Cardiac septum (tissue), 1 donor: Measurements from ENCODE around the gene NRCAM. TPM values are rescaled to one million over a fixed set of nuclear protein-coding genes. Genes with fewer than 3 reads are reported as not detected.
"Not testable (repeated sequence)": the region's sequence is repeated elsewhere in the genome, so short reads cannot be mapped to it uniquely, and the experiment has no call there.

Experiments used
- DNase-seq: peaks from one replicate; pipeline ENCODE4 v3.0.0-alpha.2; 2020; ENCODE audit warnings: low spot score
- intact Hi-C: fragments of 100-400 bp; cut with DNase I; formaldehyde crosslinking; loops from one replicate; pipeline ENCODE4 v1.14.0; 2022
- long read RNA-seq: library from polyadenylated mRNA; unstranded; transcript quantifications from one replicate; pipeline ENCODE4 v2.0.0, GENCODE V29; 2021
- total RNA-seq: library from RNA; stranded (reverse); fragmentation: NEBNext Ultra II Directional; extraction: Animal tissue kit (Norgen Biotek cat#: 25700); gene quantifications from one replicate; pipeline ENCODE4 v1.2.1, GENCODE V29; 2021
- donor health status: DM: no; HTN: no; CAD: no.

NRCAM gene
- 0.57 TPM for total RNA-seq
- long read RNA-seq: 0 reads

DNA sequence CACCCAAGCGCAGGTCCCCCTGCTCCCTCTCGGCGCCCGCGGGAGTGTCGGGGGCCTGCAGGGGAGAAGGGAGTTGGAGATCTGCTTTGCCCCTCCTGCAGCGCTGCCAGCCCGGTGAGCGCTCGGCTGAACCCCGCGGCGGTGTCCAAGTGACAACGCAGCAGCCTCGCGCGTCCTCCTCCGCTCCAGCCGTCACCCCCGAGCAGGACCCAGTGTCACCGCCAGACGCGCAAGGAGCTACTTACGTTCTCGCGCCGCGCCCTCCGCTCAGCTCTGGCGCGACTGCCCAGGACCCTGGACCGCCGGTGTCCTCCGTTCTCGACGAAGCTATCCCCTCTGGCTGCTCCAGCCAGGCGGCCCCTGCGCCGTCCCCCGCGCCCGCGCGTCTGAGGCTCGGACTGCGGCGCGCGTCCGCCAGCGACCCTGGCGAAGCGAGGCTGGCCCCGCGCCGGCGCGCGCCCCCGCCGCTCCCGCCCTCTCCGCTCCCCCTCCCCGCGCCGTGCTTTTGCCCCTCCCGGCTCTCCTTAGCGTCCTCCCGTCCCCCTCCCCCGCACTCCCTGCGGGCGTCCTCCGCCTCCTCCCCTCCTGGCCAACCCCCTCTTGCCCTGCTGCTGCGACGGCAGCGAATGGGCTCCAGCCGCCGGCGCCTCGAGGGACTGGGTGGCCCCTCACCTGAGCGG, at the start of gene NRCAM:
NRCAM (minus strand) TSS at position 439 of the 680 bp plus-strand sequence. CDS start 216,372 bp downstream, outside the sequence.
- intact Hi-C loops: no loop called here
- no peak for DNase-seq

DNA sequence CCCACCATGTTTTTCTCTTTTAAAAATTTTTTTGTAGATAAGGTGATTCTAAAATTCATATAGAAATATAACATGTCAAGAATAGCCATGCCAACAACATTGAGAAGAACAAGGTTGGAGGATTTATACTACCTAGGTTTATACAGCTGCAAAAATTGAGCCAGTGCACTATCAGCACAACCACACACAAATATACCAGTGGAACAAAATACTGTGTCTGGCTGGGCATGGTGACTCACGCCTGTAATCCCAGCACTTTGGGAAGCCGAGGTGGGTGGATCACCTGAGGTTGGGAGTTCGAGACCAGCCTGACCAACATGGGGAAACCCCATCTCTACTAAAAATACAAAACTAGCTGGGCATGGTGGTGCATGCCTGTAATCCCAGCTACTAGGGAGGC, 48.3 kb upstream of the NRCAM start:
- DNase-seq, intact Hi-C loops: not testable (repeated sequence)

DNA sequence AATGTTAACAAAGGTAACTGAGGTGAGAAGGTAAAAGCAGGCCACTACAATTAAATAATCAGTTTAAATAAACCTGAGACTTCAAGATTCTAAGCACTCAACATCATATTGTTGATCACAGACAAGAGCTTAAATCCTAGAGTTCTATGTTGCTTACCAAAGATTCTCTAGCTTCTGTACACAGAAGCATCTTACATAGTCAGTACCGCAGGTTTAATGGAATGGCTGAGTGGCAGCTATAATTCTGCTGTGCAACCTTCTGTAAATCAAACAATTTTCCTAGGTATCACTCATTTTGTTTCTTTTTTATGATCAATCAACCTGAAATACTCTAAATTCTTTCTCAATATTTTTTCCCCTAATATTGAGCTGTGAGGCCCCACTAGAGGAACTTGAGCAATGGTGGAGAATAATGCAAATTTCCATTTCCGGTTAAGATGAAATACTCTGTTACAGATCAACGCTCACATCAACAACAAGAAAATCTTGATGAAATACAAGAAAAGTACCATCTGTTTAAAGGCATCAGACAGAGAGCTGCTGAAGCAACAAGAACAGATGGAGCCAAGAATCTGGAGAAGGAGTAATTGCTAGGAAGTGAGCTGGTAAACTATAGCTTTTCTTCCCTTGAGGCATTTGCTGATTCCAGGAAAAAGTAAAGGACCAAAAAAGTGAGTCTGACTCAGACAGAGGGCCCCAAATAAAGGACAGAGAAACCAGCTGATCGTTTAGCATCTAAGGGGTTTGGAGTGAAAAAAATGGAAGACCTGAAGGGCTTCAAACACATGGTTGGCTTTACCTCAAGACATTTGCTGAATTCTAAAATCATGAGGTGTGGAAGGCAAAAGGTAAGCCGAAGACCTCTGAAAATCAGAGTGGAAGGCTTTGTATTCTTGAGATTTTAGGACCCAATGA, 47.1 kb upstream of the NRCAM start:
- intact Hi-C loops: no loop called here
- DNase-seq: no peak

DNA sequence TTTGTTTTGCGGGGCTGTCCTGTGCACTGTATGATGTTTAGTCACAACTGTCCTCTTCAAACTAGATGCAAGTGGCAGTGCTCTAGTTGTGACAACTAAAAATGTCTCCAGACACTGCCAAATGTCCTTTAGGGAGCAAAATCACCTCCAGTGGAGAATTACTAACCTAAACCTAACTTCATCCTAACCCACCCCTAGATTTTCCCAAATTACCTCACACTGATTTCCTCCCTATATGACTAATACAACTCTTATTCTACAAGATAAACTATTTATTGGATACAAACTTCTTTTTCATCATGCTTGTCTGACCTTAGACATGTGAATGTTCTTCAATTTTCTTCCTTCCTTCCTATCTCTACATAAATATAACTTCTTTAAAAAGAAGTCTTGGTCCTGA, 43.3 kb upstream of the NRCAM start:
- intact Hi-C loops: loop anchor here (5.0 kb wide), 1 partner anchor 322 kb away; no protein-coding TSS in a partner anchor
- no peak for DNase-seq

DNA sequence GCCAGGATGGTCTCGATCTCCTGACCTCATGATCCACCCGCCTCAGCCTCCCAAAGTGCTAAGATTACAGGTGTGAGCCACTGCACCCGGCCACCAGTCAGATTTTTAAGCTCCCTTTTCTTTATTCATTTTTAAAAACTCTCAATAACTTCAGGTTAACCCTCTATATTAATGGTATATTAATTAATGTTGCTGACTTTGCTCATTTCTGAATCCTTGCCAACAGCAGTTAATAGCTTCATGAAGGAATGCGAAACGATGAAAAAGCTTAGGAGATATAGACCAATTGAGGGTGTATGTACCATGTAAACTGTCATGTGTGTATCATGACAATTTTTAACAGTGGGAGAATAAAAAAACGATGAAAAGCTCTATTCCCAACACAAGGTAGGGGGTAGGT, 42.2 kb upstream of the NRCAM start:
- intact Hi-C loops: loop anchor here (5.0 kb wide), 1 partner anchor 321 kb away; no protein-coding TSS in a partner anchor
- DNase-seq: no peak

DNA sequence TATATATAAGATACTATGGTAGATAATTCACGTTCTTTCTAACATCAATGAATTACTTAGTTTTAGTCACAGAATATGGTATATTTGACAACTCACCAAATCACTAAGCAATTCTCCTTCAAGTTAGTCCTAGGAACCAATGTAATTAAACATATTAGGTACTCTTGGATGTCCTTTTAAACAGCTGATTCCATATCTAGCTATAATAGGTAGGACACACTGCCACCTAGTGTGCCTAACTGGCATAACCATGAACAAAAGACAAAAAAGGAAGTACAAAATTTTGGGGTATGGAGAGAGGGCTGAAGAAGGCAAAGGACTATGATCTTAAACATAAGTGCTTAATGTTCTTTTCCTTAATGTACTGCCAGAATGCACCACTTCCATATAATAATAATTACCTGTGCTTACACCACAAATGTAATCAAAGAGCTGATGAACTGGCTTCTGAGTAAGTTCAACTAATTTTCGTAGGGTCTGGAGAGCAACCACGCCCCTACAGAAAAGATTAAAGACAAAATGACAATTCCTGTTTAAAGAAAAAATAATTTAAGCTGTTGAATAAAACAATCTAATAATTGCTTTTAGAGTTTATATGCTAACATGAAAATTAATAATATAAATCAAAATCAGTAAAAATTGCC, 41.0 kb upstream of the NRCAM start:
- DNase-seq: no peak
- intact Hi-C loops: loop anchor here (5.0 kb wide), 1 partner anchor 320 kb away; no protein-coding TSS in a partner anchor

DNA sequence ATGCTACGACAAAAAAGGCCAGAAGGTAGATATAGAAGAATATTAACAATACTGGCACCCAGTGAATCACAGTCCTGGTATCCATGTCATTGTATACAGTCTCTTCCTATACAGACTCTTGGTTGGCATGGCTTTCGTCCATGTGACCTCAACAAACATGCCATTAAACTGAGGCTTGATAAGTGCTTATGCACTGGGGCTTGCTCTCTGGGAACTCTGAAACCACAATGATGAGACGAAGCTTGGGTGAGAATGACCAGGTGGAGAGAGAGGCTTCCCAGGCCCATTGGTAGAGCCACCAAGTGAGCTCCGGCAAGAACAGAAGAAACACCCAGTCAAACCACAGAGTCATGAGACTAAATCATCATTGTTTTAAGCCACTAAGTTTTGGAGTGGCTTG, 36.5 kb upstream of the NRCAM start:
- intact Hi-C loops: no loop called here
- no peak for DNase-seq

DNA sequence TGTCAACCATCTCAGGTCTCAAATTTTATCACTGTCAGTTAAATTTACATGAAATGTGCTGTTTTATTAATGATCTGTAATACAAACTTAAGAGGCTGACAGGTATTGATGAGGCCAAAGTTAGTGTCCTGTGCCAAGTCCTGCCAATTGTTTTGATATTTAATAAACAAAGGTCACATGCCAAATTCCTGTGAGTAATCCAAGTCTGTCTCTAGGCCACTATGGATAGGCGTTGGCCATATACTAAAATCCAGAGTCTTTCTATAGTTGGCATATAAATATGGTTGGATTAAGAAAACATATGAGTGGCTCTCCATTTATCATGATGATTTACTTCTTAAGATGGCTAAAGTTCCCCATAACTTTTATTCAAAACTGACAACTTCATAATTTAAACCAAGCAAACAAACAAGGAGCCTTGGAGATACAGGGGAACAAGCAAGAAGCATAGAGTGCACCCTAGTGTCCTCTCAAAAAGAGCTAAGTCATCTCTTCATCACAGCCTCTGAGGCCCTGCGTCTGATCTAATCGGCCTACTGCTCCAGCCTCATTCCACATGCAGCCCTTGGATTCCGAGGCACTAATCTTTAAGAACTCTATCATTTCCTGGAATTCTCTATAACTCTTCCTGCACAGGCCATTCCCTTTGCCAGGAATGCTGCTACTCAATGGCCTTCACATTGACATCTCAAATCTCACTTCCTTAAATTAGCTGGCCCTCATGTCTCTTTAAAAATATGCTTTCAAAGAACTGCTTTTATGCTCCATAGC, 32.7 kb upstream of the NRCAM start:
- intact Hi-C loops: no loop called here
- DNase-seq: no peak

DNA sequence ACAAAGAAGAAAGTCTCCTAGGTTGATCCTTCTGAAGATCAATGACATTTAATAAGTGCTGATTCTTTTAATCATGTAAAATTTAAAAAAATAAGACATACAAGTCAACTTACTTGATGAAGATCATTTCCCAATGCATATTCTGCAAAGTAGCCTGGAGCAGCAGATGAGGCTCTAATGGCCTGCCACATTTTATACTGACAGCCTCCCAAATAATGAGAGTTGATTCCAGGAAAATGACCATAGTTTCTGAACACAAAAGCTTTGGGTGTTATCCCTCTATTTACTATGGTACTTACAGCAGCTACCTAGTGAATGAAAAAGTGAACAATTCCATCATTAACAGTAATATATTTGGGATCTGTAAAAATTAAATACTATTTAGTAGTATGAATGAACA, 31.4 kb upstream of the NRCAM start:
- no peak for DNase-seq
- intact Hi-C loops: no loop called here

DNA sequence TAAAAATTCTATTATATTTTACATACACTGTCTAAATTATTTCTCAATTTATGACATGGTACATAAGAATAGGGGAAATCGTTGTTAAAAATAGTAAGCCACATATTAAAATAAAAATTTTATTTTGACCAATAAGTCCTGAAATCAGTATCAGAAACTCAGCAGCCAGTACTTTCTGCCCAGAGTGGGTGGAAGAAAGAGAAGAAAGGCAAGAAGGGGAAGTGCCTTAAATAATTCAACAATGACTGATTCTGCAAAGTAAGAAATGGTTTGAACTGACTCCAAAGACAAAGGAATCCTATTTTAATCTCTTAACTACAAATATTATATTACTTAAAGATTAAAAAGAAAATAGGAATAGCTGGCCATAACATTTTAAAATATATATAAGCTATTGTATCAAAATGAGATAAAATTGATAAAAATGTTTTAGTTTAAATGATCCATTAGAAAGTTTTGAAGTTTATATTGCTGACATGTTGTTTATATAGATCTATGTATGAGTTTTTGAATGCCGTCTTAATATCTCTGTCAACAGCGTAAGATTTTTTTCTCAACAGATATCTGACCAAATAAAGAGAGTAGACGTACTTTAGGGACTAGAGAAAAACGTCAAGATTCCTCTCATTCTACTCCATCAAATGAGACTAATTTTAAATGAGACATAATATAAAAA, 30.2 kb upstream of the NRCAM start:
- DNase-seq: no peak
- intact Hi-C loops: no loop called here

DNA sequence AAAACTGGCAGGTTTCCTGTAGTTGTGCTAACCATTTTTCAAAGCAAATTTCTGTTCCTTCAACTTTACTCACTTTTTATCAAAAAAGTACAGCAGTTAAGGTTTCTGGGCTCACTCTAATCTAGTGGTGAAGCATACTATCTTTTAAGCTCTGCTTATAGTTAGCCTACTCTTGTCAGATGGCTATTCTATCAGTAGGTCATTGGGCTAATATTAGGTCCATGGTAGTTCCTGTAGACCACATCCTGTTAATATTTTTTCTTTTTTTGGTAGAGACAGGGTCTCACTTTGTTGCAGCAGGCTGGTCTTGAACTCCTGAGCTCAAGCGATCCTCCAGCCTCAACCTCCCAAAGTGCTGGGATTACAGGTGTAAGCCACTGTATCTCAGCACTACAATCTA, 27.9 kb upstream of the NRCAM start:
- intact Hi-C loops: no loop called here
- no peak for DNase-seq

DNA sequence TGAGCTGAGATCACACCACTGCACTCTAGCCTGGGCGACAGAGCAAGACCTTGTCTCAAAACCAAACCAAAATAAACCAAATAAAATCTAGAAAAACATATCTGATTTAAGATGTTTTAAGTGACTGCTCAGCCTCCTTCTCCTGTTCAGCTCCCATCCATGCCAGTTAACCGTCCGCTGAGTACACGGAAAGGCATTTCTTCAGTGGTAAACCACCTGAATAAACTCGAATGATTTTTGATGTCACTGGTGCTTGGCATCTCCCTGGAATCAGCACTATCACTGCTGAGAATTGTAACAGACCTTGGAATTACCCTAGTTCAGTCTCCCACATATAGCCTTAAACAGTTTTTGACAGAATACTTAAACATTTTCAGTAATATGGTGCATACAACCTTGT, 24.1 kb upstream of the NRCAM start:
- intact Hi-C loops: no loop called here

DNA sequence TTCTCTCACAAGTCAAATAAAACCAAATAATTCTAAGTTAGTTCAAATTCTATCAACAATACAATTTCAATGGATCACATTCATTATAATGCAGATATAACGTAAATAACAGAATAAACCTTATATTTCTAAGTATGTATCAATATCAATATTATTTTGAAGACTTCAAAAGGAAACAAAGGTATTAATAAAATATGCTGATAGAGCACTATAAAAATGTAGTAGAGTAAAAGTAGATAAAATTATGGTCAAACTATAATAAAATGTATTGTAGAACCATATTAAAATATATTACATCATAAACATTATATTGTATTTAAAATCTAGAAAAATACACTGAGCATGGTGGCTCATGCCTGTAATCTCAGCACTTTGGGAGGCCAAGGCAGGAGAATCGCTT, 23.5 kb upstream of the NRCAM start:
- intact Hi-C loops: no loop called here
- no peak for DNase-seq

More for the DNA sequence above, 24.1 kb upstream of the NRCAM start:
- DNase-seq: no peak

DNA sequence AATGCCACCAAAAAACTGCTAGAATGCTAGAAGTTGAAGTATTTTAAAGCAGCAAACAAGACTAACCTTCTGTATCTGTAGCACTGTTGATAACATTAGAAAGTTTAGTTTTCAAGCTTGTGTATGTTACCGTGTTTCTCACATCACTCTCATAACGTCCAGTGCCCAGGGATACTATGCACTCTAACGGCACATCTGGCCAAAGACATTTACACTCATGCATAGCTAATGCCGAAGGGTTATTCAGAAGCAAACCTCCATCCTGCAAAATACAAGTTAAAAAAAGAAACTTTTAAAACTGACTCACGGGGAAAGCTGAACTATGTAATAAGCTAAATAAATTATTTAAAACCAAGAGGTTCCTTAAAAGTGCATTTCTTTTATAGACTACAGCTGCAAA, 22.9 kb upstream of the NRCAM start:
- DNase-seq: no peak

DNA sequence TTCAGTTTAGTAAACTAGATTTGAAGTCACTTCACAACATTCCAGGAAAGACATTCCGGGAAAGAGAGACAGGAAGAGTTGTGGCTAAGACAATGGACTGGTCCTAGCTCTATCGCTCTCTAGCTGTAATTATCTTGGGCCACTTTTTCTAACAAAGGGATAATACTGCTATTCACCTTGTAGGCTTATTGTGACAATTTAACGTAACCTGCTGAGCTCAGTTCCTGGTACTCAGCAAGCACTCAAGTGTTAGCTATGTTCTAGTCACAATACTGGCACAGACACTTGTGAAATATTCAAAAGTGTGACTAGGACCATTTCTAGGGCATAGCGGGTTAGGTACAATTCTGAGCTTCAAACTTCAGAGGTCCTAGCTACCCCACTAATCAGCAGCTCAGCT, 12.0 kb upstream of the NRCAM start:
- no peak for DNase-seq
- intact Hi-C loops: loop anchor here (10.0 kb wide), 1 partner anchor 283 kb away; no protein-coding TSS in a partner anchor

More for the DNA sequence above, 22.9 kb upstream of the NRCAM start:
- intact Hi-C loops: no loop called here

DNA sequence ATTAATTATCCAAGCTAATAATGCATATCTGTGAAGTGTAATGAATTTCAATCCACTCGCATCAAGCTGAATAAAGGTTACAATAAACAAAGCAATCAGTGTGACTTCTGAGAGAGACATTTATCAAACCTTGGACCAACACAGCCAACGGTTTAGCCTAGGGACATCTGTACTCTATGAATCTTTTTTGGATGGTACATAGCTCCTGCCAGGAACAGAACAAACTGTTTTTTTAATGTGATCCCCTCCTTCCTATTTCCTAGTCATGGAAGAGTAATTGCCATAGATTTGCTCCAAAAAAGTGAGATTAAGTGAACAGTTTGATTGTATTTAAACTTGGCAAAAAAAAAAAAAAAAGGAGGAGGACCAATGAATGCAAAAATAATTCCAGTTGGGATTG, 11.2 kb upstream of the NRCAM start:
- intact Hi-C loops: loop anchor here (10.0 kb wide), 1 partner anchor 283 kb away; no protein-coding TSS in a partner anchor
- no peak for DNase-seq

DNA sequence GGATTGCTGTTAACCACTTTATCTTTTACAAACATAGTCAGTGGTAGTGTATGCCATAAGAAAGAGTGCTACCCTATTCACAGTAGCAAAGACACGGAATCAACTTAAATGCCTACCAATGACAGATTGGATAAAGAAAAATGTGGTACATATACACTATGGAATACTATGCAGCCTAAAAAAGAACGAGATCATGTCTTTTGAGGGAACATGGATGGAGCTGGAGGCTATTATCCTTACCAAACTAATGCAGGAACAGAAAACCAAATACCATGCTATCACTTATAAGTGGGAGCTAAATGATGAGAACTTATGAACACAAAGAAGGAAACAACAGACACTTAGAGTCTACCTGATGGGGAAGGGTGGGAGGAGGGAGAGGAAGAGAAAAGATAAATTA, 10.1 kb upstream of the NRCAM start:
- not testable (repeated sequence) for DNase-seq
- intact Hi-C loops: loop anchor here (10.0 kb wide), 1 partner anchor 282 kb away; no protein-coding TSS in a partner anchor

DNA sequence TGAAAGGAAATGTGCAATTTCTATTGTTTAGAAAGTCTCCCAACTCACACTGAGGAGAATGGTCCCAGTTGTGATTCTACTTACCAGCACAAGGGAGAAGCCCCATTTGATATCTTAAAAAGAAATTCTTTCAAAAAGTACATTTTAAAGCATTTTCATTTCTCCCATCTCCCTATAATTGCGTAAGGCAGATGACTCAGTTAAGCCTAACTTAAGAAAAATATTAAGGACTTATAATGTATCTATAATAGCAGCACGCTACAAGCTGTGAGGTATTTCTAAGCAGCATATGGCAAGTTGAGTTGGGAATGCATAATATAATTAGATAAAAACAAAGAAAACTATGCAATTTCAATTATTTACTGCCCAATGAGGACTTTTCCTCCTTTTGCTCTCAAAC, 8.5 kb upstream of the NRCAM start:
- intact Hi-C loops: loop anchor here (10.0 kb wide), 1 partner anchor 280 kb away; no protein-coding TSS in a partner anchor
- DNase-seq: no peak

DNA sequence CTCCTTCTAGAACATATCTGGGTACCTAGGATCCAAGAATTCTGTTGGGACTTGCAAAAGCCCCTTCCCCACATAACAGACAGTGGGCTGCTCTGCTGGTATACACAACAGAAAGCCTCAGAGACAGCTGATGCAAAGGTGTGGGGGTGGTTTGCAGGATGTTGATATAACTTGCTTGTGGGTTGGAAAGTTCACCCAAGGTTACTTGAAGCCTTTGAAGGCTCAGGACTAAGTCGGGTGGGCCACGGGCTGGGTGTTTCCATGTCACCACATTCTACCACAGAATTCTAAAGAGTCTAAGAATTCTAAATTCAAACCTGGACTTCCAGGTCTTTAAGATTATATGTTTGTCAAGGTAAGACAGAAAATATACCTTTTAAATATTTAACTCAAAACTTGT, 7.4 kb upstream of the NRCAM start:
- DNase-seq: no peak
- intact Hi-C loops: loop anchor here (10.0 kb wide), 1 partner anchor 279 kb away; no protein-coding TSS in a partner anchor
